ENCODE data around the gene CHID1.

DNA sequence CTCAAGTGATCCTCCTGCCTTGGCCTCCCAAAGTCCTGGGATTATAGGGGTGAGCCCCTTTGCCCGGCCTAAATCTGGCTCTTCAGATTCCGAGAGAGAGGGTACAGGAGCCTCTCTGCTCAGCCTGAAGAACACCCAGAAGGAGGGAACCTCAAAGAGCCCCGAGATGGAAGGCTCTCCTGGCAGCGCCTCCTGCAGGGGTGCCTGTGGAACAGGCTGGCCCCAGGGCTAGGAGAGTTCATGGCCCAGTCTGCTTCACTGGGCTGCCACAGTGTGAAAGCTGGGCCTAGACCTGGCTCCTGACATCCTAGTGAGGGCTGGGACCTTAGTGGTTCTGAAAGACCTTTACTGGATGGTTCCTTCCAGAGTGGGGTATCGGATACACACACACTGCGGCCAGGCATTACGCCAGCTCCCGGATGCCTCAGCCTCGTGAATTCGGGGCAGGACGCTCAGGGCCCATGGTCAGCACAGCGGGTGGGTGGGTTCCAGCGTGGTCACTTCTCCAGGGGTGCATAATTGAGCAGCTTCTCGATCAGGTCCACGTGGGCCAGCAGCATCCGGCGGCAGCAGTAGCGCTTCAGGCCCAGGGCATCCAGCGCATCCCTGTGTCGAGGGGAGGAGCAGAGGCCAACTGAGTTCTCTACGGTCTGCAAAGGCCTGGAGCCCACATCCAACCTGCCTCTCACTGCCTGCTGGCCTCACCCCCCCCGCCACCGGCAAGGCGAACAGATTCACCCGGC lies 70.6 kb downstream of the CHID1 start:
- TF ChIP-seq CTCF (conservative IDR thresholded peaks at IDR 0.05 in 1 of 2, IDR thresholded peaks at IDR 0.05 in 1 of 2; ENCODE audit: low read depth in 1 of 2, low read length in 2 of 2) (peak; percentile 20 to 37), EZH2 (IDR thresholded peaks at IDR 0.05; ENCODE audit: low read length, missing control alignments) (no peak)
